GM21360 (cell line): Measurements from ENCODE around the gene NPAS3.

Source experiments
- ATAC-seq: cut with Tn5 transposase; IDR thresholded peaks from one replicate; pipeline ENCODE4 v1.9.1; 2021; ENCODE audit warnings: mild to moderate bottlenecking, moderate library complexity; ENCODE audit not compliant: unreplicated experiment

The NPAS3 gene

DNA sequence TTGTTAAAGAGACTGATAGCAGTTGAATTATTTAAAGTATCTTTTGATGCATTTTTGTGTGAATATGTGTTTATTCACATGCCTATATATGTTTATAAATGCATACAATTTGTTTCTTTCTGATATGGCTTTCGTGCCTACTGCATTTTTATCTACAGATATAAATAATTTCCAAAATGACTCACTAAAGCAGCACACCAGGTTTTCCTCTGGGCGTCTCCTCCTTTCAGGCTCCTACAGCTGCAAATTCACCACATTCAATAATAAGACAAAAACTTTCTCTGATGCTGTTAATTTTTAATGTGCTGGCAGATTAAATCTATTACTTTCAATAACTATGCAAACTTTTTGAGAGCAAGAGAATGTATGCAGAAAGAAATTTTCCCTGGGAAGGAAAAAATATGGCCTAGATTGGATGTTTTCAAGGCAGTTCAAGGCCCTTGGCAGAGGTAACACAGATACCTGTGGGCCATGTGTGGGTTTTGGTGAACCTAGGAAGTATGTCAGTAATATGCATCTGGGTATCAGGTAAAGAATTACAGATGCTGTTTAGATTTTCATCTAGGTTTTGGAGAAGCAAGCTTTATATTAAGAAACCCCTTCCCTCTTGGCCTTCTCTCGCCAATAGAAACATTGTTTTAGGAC is 630.4 kb downstream of the NPAS3 start:
- no peak for ATAC-seq

DNA sequence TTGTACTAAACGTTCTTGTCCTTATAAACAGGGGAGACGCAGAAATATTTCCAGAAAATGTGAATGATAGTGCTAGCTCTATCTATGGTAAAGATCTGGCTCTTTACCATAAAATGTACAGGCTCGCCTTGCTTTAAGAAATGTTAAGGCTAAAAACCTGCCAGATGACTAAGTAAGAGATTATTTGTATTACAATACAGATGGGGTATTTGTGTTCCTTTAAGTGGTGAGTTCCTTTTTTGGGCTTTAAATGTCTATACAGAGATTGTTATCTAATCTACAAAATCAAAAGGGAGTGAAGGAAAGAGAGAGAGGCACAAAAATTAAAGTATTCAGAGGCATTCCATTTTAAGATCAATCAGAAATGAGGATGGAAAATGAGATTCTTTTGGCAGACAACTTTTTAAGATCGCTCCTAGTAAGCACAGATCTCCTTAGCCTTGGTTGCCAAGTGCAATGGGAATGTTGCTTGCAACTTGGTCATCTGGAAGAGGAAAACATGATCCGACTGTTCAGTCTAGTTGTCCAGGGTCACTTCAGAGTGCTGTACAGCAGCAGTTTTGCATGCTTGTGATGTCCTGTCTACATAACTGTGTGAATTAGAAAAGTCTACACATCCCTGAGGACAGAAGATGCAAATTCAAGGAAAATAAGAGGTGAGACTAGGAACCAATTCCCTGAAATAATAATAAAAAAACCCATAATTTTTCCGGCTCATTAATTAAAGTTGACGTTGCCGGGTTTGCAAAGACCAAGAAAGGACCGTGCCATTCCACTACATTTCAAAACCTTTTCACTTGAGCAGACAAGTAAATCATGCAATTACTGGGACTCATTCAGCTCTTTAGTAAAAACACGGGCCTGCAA is 631.4 kb downstream of the NPAS3 start:
- no peak for ATAC-seq

DNA sequence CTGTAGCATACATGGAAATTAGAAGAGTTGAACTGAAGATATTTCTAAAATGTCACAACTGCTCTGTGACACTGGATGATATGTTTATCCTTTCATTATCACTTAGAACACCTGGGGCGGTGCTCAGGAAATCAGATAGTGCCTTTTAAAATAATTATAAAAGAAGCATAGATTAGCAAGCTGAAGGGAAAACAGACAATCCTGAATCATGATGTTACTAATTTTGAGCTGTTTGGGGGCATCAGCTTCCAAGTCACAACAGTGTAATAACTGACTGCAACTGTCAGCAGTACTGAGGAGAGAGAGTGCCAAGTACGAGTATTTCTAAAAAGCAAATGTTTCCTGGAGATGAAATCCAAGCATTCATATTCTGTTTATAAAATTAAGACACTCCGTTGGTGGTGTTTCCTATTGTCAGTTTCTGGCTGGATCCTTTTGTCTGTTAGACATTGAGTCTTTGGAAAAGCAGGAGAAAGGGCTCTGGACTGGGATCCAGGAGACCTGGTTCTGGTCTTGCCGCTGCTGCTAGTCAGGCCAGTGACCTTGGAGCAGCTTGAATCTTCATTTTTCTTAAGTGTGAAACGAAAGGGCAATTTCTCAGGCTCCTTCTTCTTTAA is 632.1 kb downstream of the NPAS3 start:
- no peak for ATAC-seq

DNA sequence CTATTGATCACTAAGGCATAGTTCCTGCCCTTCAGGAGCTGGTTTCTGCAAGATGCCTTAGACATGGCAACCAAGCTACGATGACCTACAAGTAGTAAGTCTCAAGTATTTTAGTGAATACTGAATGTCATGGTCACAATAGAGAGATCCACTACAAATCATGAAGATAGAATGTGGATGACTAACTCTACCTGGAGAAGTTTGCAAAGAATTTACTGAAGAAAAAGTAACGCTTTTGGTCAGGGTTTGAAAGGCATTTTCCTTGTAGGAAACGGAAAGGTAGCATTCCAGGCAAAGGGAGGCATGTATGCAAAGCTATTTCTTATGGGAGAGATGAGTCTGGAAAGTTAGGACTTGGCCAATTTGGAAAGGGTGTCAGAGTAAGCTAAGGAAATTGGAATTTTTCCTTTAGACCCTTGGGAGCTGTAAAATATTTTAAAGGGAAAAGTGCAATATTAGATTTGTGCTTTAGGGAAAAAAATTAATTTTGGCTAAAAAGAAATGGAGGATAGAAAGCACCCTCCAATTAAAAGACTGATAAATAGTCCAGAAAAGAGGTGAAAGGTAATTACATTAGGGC is 634.7 kb downstream of the NPAS3 start:
- ATAC-seq, result no peak

DNA sequence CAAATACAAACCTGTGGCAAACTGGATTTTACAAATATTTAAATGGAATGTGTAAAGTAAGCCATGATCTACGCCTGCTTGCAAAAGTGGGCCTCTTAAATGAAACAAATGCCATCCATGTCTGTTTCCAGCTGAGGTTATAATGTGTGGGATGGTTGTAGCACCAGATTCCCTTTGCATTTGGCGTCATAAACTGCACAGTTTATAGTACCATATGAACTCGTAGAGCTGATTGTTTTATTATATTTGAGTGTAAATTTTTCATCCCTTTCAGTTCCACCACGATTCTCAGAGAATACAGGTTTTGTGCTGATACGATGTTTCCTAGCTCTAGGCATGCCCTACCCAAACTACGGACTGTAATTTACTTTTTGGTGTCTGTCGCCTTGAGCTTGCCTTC is 637.3 kb downstream of the NPAS3 start:
- ATAC-seq, result no peak

DNA sequence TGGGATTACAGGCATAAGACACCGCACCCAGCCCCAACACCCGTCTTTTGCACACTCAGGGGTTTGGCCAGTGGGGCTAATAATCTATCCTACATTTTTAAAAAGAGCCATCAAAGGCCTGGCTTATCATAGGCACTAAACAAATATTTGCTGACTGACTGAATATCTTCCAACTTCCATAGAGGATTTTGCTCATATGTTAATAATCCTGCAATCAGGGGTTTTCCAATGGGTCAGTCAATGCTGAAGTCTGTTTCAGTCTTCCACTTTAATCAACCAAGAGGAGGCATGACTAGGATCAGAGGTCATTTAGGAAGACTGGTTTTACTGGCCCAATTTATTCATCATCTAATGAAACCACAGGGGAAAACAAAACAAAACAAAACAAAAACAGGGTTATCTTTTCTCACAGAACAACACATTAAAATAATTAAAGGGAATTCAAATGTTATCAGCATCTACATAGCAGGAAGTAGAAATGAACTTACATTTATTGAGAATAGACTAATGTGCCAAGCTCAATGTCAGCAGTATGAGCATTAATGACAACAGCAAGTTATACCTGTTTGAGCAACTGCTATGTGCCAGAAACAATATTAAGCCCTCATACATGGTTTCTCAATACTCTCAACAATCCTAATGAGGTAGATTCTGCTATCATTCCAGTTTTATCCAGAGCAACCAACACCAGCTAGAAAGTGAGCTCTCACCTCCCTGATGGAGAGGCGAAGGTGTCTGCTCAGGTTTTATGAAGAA is 640.0 kb downstream of the NPAS3 start:
- no peak for ATAC-seq

DNA sequence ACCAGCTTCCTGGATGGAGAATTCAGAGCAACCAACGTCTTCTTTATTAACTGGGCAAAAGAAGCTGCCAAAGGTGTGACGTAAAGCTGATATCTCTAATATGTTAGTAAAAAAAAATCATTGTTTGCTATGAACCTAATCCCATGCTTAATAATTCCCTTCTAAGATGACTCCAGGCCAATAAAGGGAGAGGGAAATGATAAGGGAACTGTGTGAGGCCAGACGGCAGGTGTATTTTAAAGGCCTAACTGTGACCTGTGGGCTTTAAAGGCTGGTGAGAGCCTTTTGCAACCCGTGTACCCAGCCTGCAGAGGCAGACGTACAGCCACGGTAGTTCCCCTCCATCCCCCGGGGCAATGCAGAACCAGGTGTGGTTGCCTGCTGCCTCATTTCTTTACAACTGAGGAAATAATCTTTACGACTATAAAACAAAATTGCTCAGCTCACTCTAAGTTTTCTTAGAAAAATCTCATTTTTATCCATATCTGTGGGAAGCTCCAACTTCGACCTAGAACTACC is 641.6 kb downstream of the NPAS3 start:
- ATAC-seq, result no peak

DNA sequence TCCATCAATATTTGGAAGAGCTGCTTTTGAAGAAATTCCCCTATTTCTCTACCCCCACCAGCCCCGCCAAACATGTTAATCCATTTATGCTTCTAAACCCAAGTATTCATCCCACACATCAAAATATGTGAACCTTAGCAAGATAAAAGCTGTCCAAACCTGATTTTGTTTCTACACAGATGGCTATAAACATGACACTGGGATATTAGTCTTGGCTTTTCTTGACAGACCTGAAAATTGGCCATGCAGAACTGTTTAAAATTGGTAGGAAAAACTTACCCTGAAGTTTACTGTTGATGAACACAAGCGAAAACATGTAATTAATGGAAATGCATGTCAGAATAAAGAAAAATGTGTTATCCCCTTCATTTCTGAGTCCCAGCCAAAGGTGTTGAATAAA is 642.2 kb downstream of the NPAS3 start:
- ATAC-seq, result no peak

DNA sequence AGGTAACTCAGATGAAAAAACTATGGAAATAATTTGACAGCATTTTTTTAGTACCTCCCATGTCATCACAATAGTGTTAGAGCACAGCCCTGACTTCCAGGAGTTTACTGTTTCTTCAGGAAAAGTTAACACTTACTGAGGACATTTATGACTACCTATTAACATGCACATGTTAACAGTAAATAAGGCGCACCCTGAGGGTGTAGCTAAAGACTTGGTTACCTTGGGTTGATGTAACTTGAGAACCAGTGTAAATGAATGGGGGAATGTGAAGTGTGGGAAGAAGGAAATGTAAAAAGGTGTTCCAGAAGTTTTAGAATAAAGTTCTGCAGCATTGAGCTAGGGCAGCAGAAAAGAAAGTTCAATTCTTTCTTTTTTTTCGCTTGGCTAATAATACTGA is 646.0 kb downstream of the NPAS3 start:
- no peak for ATAC-seq

DNA sequence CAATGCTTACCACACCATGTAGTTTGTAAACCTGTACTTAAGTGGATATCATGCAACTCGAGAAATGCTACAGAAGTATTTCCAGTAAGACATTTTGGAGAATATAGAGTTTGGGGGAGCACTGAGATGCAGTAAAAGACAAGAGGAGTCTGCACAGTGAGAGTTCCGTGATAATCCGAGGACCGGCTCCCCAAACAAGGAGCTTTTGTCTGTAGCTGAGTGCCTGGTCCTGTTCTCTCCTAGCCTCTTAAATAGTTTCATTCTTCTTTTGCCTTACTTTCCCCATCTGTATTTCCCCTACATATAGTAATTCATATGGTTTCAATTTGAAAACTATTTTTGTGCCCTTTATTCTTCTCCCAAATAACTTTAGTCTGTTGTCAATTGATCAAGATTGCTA is 648.1 kb downstream of the NPAS3 start:
- ATAC-seq, result no peak

DNA sequence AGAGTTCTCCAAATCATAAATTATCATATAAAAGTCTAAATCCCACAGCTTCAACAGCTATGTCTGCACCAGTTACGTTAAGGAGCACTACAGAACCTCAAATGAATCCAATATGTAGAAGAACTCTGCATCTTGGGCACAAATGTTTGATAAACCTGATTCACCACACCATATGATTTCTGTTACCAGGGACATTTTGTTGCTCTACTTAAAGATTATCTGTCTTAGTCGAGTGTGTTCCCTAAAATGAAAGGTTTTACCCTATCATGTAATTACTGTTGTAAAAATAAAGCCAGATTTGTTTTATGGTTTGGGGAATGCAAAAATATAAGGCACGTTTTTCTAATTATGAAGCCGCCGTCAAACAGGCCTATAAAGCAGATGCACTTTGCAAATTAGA is 649.1 kb downstream of the NPAS3 start:
- ATAC-seq, result no peak

DNA sequence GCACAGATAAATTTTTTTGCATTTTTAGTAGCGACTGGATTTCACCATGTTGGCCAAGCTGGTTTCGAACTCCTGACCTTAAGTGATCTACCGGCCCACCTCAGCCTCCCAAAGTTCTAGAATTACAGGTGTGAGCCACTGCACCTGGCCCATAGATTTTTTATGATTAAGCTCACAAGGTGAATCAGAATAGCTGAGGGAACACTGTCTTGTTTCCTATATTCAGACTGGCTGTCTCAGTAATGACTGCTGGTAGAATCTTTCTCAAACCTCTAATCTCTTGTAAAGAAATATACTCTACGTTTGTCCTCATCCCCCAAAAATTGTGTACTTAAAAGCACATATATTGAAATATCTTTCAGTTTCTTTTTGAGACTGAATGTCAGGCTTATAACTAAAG is 650.1 kb downstream of the NPAS3 start:
- ATAC-seq, result no peak

DNA sequence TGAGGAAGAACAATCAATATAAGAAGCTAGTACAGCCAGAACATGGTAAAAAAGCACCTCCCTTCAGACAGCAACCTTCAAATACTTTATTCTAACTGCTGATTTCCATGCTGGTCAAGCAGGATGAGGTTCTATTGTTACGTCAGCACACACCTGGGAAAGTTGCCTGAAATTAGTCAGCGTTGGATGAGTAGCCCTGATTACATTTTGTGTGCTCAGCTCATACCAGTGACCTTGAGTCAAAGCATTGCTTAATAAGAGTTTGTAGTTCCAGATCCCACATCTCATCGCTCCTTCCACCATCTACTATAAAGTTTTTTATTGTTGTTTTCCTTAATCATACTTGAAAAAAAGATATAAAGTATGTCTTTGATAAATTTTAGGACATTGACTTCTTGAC is 650.7 kb downstream of the NPAS3 start:
- no peak for ATAC-seq

DNA sequence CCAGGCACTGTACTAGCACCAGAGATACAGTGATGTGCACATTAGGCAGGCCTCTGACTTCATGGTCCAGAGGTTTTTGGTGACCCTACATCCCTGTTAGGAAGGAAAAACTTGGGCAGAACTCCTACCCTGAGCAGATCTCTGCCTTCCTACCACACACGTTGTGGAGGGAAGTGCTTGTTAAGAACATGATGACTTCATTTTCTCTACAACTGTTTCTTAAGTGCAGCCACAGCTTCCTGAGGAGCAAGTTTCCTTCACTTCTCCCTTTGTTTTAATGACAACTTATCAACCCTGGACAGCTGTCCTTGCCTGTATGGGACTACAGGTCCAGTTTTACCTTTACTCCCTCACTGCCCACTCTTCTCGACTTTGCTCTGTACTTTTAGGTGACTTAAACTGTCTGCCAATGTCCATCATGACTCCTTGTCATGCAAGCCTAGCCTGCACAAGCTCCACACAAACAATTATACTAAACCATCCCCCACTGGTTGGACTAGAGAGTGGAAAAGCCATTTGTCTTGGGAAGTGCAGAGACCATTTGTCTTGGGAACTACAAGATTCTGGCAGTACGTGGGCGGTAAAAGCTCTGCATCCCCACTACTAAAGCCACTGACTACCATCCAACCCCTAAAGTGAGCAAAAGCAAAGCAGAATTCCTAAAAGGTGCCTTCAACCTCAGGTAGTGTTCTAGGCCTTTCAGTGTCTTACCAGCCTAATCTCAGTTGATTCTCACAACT is 652.4 kb downstream of the NPAS3 start:
- ATAC-seq, result no peak

DNA sequence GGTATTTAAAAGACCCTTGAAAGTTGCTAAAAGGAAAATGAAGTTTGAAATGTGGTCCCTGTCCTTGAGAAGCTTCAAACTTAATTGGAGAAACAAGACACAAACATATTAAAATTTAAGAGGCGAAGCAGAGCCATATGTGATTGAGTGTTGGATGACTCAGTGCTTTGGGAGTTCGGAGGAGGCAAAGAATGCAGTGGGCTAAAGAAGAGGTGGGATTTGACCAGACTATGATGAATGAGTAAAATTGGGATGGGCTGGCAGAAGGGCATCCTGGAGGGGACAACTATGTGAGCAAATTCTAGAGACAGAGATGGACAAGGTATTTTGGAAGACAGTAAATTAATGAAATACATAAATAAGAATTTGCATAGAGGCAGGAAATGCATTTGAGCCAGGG is 653.6 kb downstream of the NPAS3 start:
- ATAC-seq, result no peak

DNA sequence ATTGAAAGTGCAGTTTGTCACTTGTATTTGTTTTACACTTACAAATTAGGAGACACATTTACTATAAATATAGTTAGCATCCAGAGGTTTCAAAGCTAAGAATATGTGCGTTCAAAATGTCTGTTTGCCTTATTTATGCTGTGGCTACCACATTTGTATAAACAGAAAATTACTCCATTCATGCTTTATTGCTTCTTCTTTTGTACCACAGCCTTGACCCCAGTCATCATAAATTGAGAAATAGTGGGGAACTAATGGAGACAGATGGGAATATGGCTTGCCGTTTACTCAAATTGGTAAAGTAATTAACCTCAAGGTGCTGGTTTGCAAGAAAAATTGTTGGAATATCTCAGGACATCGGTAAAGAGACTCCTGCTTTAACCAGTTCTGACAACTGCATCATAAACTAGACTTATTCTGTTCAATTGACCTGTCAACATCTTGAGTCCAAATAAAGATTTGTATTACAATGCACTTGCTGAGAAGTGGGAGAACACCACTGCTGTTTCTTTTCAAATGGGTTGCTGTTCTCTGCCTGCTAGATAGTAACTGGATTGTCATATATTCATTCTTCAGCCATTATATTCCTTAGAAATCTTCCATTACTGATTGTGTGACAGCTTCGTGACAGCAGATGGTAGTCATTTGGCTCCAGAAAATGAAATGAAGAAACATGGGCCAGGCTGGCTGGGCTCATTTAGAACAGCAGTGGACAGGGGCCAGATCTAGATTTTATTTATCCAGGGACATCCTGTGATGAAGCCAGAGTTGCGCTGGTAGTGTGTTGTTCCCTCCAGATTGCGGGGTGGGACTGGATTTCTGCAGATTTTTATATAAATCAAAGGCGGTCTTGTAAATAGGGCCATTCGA is 657.8 kb downstream of the NPAS3 start:
- no peak for ATAC-seq

DNA sequence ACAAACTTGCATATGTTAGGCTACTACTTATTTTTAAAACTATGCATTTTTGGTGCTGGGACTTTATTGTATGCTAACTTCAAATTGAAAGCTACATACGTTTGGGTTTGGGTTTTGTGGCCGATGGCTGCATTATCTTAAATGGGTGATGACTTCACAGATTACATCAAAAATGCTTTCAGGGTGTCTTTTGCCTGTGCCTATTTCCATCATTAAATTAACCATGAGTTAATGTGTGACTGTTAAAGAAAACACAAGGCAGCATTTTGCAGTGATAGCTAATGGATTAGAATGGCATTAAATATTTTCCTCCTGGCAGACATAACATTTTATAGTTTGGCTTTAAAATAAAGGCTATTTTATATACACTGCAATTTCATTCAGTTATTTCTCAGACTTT is 659.9 kb downstream of the NPAS3 start:
- no peak for ATAC-seq

DNA sequence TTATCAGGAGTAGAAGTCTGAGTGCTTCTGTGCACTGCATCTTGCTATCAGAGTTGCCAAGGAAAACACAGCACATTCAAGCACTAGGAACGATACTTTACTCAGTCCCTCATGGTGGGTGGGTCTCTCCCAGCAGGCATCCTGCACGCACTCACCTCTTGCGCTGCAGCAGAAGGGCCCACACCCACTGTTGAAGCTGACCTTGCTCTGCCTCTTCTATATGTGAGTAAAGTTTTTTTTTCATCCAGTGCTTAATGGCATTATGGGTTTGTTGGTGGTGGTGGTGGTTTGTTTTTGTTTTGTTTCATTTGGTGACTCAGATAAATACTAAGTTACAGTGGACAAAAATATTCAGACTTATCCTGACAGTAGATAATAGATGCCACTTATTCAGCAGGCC is 663.7 kb downstream of the NPAS3 start:
- no peak for ATAC-seq

DNA sequence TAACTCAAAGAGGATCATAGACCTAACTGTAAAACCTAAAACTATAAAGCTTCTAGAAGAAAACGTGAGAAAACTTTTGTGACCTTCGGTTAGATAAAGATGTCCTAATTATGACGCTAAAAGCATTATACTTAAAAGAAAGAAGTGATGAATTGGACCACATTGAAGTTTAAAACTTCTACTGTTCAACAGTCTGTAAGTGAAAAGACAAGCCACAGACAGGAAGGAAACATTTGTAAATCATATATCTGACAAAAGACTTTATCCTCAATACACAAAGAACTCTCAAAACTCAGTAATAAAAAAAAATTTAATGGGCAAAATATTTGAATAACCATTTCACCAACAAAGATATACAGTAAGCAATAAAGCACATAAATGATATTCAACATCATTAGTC is 667.9 kb downstream of the NPAS3 start:
- ATAC-seq, result no peak
